SK-N-SH treated with all-trans-retinoic acid at 6 μM for 48 hours (cell line): ENCODE results near the gene CTIF.

Experiments used
- ARNTL ChIP-seq: fragments of 450-650 bp; formaldehyde crosslinking; IDR thresholded peaks from 2 replicates; pipeline ENCODE4 v1.5.0; 2020; ENCODE audit warnings: low read depth, mild to moderate bottlenecking, moderate library complexity, borderline replicate concordance
- ISL1 ChIP-seq: fragments of 250-450 bp; sonication (Bioruptor Pico); IDR thresholded peaks from 2 replicates; pipeline ENCODE4 v2.1.2; 2022; ENCODE audit warnings: mild to moderate bottlenecking, moderate library complexity
- OSR1 ChIP-seq: fragments of 250-450 bp; sonication (Bioruptor Pico); IDR thresholded peaks from 2 replicates; pipeline ENCODE4 v1.8.0; 2022; ENCODE audit warnings: moderate library complexity, mild to moderate bottlenecking, inconsistent platforms
- RARB ChIP-seq: fragments of 250-450 bp; sonication (Bioruptor Pico); IDR thresholded peaks from 2 replicates; pipeline ENCODE4 v1.8.0; 2021; ENCODE audit warnings: mild to moderate bottlenecking, moderate library complexity
- ZFP30 ChIP-seq: fragments of 450-650 bp; formaldehyde crosslinking; IDR thresholded peaks from 2 replicates; pipeline ENCODE4 v1.5.0; 2022; ENCODE audit warnings: mild to moderate bottlenecking, moderate library complexity
- ZNF70 ChIP-seq: fragments of 450-650 bp; formaldehyde crosslinking; IDR thresholded peaks from 2 replicates; pipeline ENCODE4 v1.5.0; 2020; ENCODE audit warnings: mild to moderate bottlenecking, moderate library complexity
- ZNF8 ChIP-seq: fragments of 450-650 bp; formaldehyde crosslinking; IDR thresholded peaks from 2 replicates; pipeline ENCODE4 v1.5.0; 2020; ENCODE audit warnings: mild to moderate bottlenecking, moderate library complexity
- TF ChIP-seq, protein P1 (sequence below): fragments of 250-450 bp; sonication (Bioruptor Pico); IDR thresholded peaks from 2 replicates; pipeline ENCODE4 v1.5.0; 2020; ENCODE audit warnings: mild to moderate bottlenecking, moderate library complexity
- TF ChIP-seq, protein P2 (sequence below): fragments of 250-450 bp; sonication (Bioruptor Pico); IDR thresholded peaks from 2 replicates; pipeline ENCODE4 v1.8.0; 2020; ENCODE audit warnings: mild to moderate bottlenecking, moderate library complexity, borderline replicate concordance

- TF ChIP-seq ARNTL (CRISPR knock-in tag) (no peak), OSR1 (CRISPR knock-in tag) (no peak), RARB (CRISPR knock-in tag) (no peak), ZNF8 (CRISPR knock-in tag) (no peak), ZFP30 (CRISPR knock-in tag) (no peak), ZNF70 (CRISPR knock-in tag) (no peak), ISL1 (CRISPR knock-in tag) (no peak)
- TF ChIP-seq, protein P1, sequence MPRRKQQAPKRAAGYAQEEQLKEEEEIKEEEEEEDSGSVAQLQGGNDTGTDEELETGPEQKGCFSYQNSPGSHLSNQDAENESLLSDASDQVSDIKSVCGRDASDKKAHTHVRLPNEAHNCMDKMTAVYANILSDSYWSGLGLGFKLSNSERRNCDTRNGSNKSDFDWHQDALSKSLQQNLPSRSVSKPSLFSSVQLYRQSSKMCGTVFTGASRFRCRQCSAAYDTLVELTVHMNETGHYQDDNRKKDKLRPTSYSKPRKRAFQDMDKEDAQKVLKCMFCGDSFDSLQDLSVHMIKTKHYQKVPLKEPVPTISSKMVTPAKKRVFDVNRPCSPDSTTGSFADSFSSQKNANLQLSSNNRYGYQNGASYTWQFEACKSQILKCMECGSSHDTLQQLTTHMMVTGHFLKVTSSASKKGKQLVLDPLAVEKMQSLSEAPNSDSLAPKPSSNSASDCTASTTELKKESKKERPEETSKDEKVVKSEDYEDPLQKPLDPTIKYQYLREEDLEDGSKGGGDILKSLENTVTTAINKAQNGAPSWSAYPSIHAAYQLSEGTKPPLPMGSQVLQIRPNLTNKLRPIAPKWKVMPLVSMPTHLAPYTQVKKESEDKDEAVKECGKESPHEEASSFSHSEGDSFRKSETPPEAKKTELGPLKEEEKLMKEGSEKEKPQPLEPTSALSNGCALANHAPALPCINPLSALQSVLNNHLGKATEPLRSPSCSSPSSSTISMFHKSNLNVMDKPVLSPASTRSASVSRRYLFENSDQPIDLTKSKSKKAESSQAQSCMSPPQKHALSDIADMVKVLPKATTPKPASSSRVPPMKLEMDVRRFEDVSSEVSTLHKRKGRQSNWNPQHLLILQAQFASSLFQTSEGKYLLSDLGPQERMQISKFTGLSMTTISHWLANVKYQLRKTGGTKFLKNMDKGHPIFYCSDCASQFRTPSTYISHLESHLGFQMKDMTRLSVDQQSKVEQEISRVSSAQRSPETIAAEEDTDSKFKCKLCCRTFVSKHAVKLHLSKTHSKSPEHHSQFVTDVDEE (CRISPR knock-in tag): no peak
- TF ChIP-seq, protein P2, sequence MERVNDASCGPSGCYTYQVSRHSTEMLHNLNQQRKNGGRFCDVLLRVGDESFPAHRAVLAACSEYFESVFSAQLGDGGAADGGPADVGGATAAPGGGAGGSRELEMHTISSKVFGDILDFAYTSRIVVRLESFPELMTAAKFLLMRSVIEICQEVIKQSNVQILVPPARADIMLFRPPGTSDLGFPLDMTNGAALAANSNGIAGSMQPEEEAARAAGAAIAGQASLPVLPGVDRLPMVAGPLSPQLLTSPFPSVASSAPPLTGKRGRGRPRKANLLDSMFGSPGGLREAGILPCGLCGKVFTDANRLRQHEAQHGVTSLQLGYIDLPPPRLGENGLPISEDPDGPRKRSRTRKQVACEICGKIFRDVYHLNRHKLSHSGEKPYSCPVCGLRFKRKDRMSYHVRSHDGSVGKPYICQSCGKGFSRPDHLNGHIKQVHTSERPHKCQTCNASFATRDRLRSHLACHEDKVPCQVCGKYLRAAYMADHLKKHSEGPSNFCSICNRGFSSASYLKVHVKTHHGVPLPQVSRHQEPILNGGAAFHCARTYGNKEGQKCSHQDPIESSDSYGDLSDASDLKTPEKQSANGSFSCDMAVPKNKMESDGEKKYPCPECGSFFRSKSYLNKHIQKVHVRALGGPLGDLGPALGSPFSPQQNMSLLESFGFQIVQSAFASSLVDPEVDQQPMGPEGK (CRISPR knock-in tag): no peak
Observed at GRCh38 chr18:48620071-48620470, 81.2 kb downstream of the CTIF start.
